ENCODE results near the gene TMEM242.

- no peak for TF ChIP-seq ZNF112 (tag by site-specific recombination; IDR thresholded peaks at IDR 0.05)
- no peak for TF ChIP-seq CTCF (tag by site-specific recombination; IDR thresholded peaks at IDR 0.05)
- no peak for TF ChIP-seq REPIN1 (tag by site-specific recombination; IDR thresholded peaks at IDR 0.05; ENCODE audit: low read depth)
- no peak for TF ChIP-seq ZNF274 (IDR thresholded peaks at IDR 0.05; ENCODE audit: low read length)
- no peak for TF ChIP-seq ZNF274 (tag by site-specific recombination; IDR thresholded peaks at IDR 0.05; ENCODE audit: borderline replicate concordance)
- no peak for TF ChIP-seq ZNF777 (tag by site-specific recombination; IDR thresholded peaks at IDR 0.05; ENCODE audit: borderline replicate concordance)
- no peak for TF ChIP-seq REST (tag by site-specific recombination; IDR thresholded peaks at IDR 0.05)
- TF ChIP-seq ZNF202 (tag by site-specific recombination; IDR thresholded peaks at IDR 0.05; ENCODE audit: borderline replicate concordance) = no peak
- no peak for TF ChIP-seq ZNF843 (tag by site-specific recombination; IDR thresholded peaks at IDR 0.05)
- no peak for TF ChIP-seq ZNF324 (tag by site-specific recombination; IDR thresholded peaks at IDR 0.05)
Measured at GRCh38 chr6:157259443-157259842, 63.9 kb downstream of the TMEM242 start.
